ENCODE results near the gene FHIT.

Gene FHIT

GRCh38 chr3:60771766-60772165, 479.5 kb downstream of the FHIT start:
- Histone ChIP-seq H3K4me1 (no peaks in the 10 kb centered on the region), H3K27me3 (no peaks in the 10 kb centered on the region), H3K27ac (no peak overlapping the region), H3K36me3 (no peaks in the 10 kb centered on the region), H3K9me3 (no peaks in the 10 kb centered on the region), H3K4me3 (no peak overlapping the region)
- TF ChIP-seq CTCF (IDR thresholded peaks at IDR 0.05) = no peak
- intact Hi-C loops (cut with DNase I; ENCODE audit: low total_unique reads) = no loop called here
- DNase-seq = no peak

- Histone ChIP-seq H3K4me1 (no peaks in the 10 kb centered on the region), H3K27me3 (no peaks in the 10 kb centered on the region), H3K27ac (no peak overlapping the region), H3K4me3 (no peak overlapping the region), H3K36me3 (no peaks in the 10 kb centered on the region), H3K9me3 (no peaks in the 10 kb centered on the region)
- TF ChIP-seq CTCF (IDR thresholded peaks at IDR 0.05) = no peak
- intact Hi-C loops (cut with DNase I; ENCODE audit: low total_unique reads) = no loop called here
- DNase-seq = no peak
Measured at GRCh38 chr3:60770532-60770931, 480.7 kb downstream of the FHIT start.

- intact Hi-C loops (cut with DNase I; ENCODE audit: low total_unique reads) = no loop called here
- no peak overlapping the region for H3K27ac ChIP-seq
- H3K36me3 ChIP-seq = no peaks in the 10 kb centered on the region
- no peaks in the 10 kb centered on the region for H3K4me1 ChIP-seq
- H3K4me3 ChIP-seq = no peak overlapping the region
- no peak for DNase-seq
- TF ChIP-seq CTCF (IDR thresholded peaks at IDR 0.05) = no peak
- H3K9me3 ChIP-seq = no peaks in the 10 kb centered on the region
- H3K27me3 ChIP-seq = no peaks in the 10 kb centered on the region
Measured at GRCh38 chr3:60767536-60767935, 483.7 kb downstream of the FHIT start.

GRCh38 chr3:60765776-60766175, 485.5 kb downstream of the FHIT start:
- Histone ChIP-seq H3K4me1 (no peaks in the 10 kb centered on the region), H3K27me3 (no peaks in the 10 kb centered on the region), H3K36me3 (no peaks in the 10 kb centered on the region), H3K4me3 (no peak overlapping the region), H3K27ac (no peak overlapping the region), H3K9me3 (no peaks in the 10 kb centered on the region)
- intact Hi-C loops (cut with DNase I; ENCODE audit: low total_unique reads) = no loop called here
- no peak for TF ChIP-seq CTCF (IDR thresholded peaks at IDR 0.05)
- no peak for DNase-seq

- no peaks in the 10 kb centered on the region for H3K27me3 ChIP-seq
- no peaks in the 10 kb centered on the region for H3K9me3 ChIP-seq
- no peak overlapping the region for H3K4me3 ChIP-seq
- DNase-seq = no peak
- intact Hi-C loops (cut with DNase I; ENCODE audit: low total_unique reads) = no loop called here
- H3K36me3 ChIP-seq = no peaks in the 10 kb centered on the region
- no peak overlapping the region for H3K27ac ChIP-seq
- TF ChIP-seq CTCF (IDR thresholded peaks at IDR 0.05) = no peak
- no peaks in the 10 kb centered on the region for H3K4me1 ChIP-seq
Measured at GRCh38 chr3:60764870-60765269, 486.4 kb downstream of the FHIT start.

GRCh38 chr3:60760145-60760544, 491.1 kb downstream of the FHIT start:
- no peak overlapping the region for H3K4me3 ChIP-seq
- intact Hi-C loops (cut with DNase I; ENCODE audit: low total_unique reads) = no loop called here
- TF ChIP-seq CTCF (IDR thresholded peaks at IDR 0.05) = no peak
- H3K4me1 ChIP-seq = no peaks in the 10 kb centered on the region
- H3K9me3 ChIP-seq = no peaks in the 10 kb centered on the region
- no peak for DNase-seq
- no peak overlapping the region for H3K27ac ChIP-seq
- H3K27me3 ChIP-seq = no peaks in the 10 kb centered on the region
- H3K36me3 ChIP-seq = no peaks in the 10 kb centered on the region

Data from tibial artery (tissue), 4 donors.